SK-N-SH treated with all-trans-retinoic acid at 6 μM for 48 hours (cell line): ENCODE results near the gene GDF7.

ENCODE experiments used
- ESRRG ChIP-seq: fragments of 250-450 bp; sonication (Bioruptor Pico); IDR thresholded peaks from 2 replicates; pipeline ENCODE4 v1.6.1; 2021; ENCODE audit warnings: mild to moderate bottlenecking
- GLIS3 ChIP-seq: fragments of 250-450 bp; sonication (Bioruptor Pico); IDR thresholded peaks from 2 replicates; pipeline ENCODE4 v1.5.0; 2020; ENCODE audit warnings: mild to moderate bottlenecking, moderate library complexity
- PATZ1 ChIP-seq: fragments of 250-450 bp; sonication (Bioruptor Pico); IDR thresholded peaks from 2 replicates; pipeline ENCODE4 v1.8.0; 2020; ENCODE audit warnings: mild to moderate bottlenecking, moderate library complexity, borderline replicate concordance
- POU6F1 ChIP-seq: fragments of 250-450 bp; sonication (Bioruptor Pico); IDR thresholded peaks from 2 replicates; pipeline ENCODE4 v1.8.0; 2021; ENCODE audit warnings: low read depth, mild to moderate bottlenecking, moderate library complexity, borderline replicate concordance
- RARB ChIP-seq: fragments of 250-450 bp; sonication (Bioruptor Pico); IDR thresholded peaks from 2 replicates; pipeline ENCODE4 v1.8.0; 2021; ENCODE audit warnings: mild to moderate bottlenecking, moderate library complexity
- SNAI2 ChIP-seq: fragments of 250-450 bp; sonication (Bioruptor Pico); IDR thresholded peaks from 2 replicates; pipeline ENCODE4 v1.5.0; 2020; ENCODE audit warnings: mild to moderate bottlenecking, moderate library complexity
- TCF4 ChIP-seq: fragments of 250-450 bp; sonication (Bioruptor Pico); IDR thresholded peaks from 2 replicates; pipeline ENCODE4 v1.8.0; 2021; ENCODE audit warnings: mild to moderate bottlenecking, moderate library complexity, borderline replicate concordance
- TSHZ2 ChIP-seq: fragments of 250-450 bp; sonication (Bioruptor Pico); IDR thresholded peaks from 2 replicates; pipeline ENCODE4 v1.5.0; 2020; ENCODE audit warnings: mild to moderate bottlenecking, moderate library complexity
- ZC3H10 ChIP-seq: fragments of 250-450 bp; sonication (Bioruptor Pico); IDR thresholded peaks from 2 replicates; pipeline ENCODE4 v1.5.1; 2021; ENCODE audit warnings: mild to moderate bottlenecking, moderate library complexity
- ZFP3 ChIP-seq: fragments of 250-450 bp; sonication (Bioruptor Pico); IDR thresholded peaks from 2 replicates; pipeline ENCODE4 v1.5.0; 2020; ENCODE audit warnings: mild to moderate bottlenecking, moderate library complexity
- ZFP30 ChIP-seq: fragments of 450-650 bp; formaldehyde crosslinking; IDR thresholded peaks from 2 replicates; pipeline ENCODE4 v1.5.0; 2022; ENCODE audit warnings: mild to moderate bottlenecking, moderate library complexity
- ZNF8 ChIP-seq: fragments of 450-650 bp; formaldehyde crosslinking; IDR thresholded peaks from 2 replicates; pipeline ENCODE4 v1.5.0; 2020; ENCODE audit warnings: mild to moderate bottlenecking, moderate library complexity

GRCh38 chr2:20667531-20668401 is 822 bp downstream of the GDF7 start:
- TF ChIP-seq RARB (CRISPR knock-in tag) = no peak
- no peak for TF ChIP-seq ZFP30 (CRISPR knock-in tag)
- no peak for TF ChIP-seq TSHZ2 (CRISPR knock-in tag)
- TF ChIP-seq ESRRG (CRISPR knock-in tag) = no peak
- TF ChIP-seq PATZ1 (CRISPR knock-in tag) = no peak
- TF ChIP-seq TCF4 (CRISPR knock-in tag) = no peak
- no peak for TF ChIP-seq POU6F1
- no peak for TF ChIP-seq GLIS3 (CRISPR knock-in tag)
- no peak for TF ChIP-seq ZFP3 (CRISPR knock-in tag)
- no peak for TF ChIP-seq SNAI2 (CRISPR knock-in tag)
- no peak for TF ChIP-seq ZNF8 (CRISPR knock-in tag)
- TF ChIP-seq ZC3H10 (CRISPR knock-in tag) = no peak
